DND-41 (cell line): Measurements from ENCODE around the gene MARCHF6.
"Not testable (repeated sequence)": the region's sequence is repeated elsewhere in the genome, so short reads cannot be mapped to it uniquely, and the experiment has no call there.

Source experiments
- ATAC-seq: fragments of 200-7000 bp; cut with Tn5 transposase; 3 replicates; pipeline ENCODE4 v1.9.1; 2021; ENCODE audit warnings: low read depth; ENCODE audit not compliant: insufficient read depth
- DNase-seq: peaks from one replicate; pipeline ENCODE4 v3.0.0-alpha.2; 2020
- H2AFZ ChIP-seq: 2 replicates; pipeline ENCODE4 v1.6.0; 2012; ENCODE audit warnings: low read depth, low read length
- H3K27ac ChIP-seq: 2 replicates; pipeline ENCODE4 v1.5.1; 2012; ENCODE audit warnings: low read length, inconsistent platforms
- H3K27me3 ChIP-seq: fragments of 200-600 bp; sonication (generic); 2 replicates; pipeline ENCODE4 v1.6.0; 2012; ENCODE audit warnings: low read length, mild to moderate bottlenecking, inconsistent platforms; ENCODE audit not compliant: insufficient read depth, poor library complexity
- H3K36me3 ChIP-seq: 2 replicates; pipeline ENCODE4 v1.5.1; 2012; ENCODE audit warnings: low read length, inconsistent platforms; ENCODE audit not compliant: insufficient read depth
- H3K4me1 ChIP-seq: 2 replicates; pipeline ENCODE4 v1.5.1; 2012; ENCODE audit warnings: mild to moderate bottlenecking, low read length; ENCODE audit not compliant: insufficient read depth
- H3K4me2 ChIP-seq: 2 replicates; pipeline ENCODE4 v1.6.0; 2012; ENCODE audit warnings: mild to moderate bottlenecking, moderate library complexity, low read length, inconsistent platforms; ENCODE audit not compliant: insufficient read depth
- H3K4me3 ChIP-seq, 2 experiments: fragments of 200-600 bp in 1 of 2; shearing (Covaris generic) in 1 of 2; 2 replicates each; pipeline ENCODE4 v1.5.1; 2012 to 2016; ENCODE audit warnings: inconsistent platforms in 2 of 2, low read length in 2 of 2, mild to moderate bottlenecking in 2 of 2, low read depth in 1 of 2, moderate library complexity in 1 of 2
- H3K79me2 ChIP-seq: 2 replicates; pipeline ENCODE4 v1.6.0; 2012; ENCODE audit warnings: low read length, inconsistent platforms; ENCODE audit not compliant: insufficient read depth
- H3K9ac ChIP-seq: 2 replicates; pipeline ENCODE4 v1.6.0; 2012; ENCODE audit warnings: low read depth, mild to moderate bottlenecking, inconsistent platforms, low read length, moderate library complexity
- H3K9me3 ChIP-seq: 2 replicates; pipeline ENCODE4 v1.5.1; 2012; ENCODE audit warnings: low read length, moderate library complexity, mild to moderate bottlenecking, inconsistent platforms; ENCODE audit not compliant: insufficient read depth, severe bottlenecking
- H4K20me1 ChIP-seq: 2 replicates; pipeline ENCODE4 v1.6.0; 2012; ENCODE audit warnings: low read length; ENCODE audit not compliant: insufficient read depth
- CTCF ChIP-seq: IDR thresholded peaks from 2 replicates; pipeline ENCODE4 v1.5.1; 2012; ENCODE audit warnings: borderline replicate concordance, low read length, moderate library complexity, mild to moderate bottlenecking; ENCODE audit not compliant: poor library complexity, severe bottlenecking; ENCODE audit errors: extremely low read depth
- EZH2 ChIP-seq: IDR thresholded peaks from 3 replicates; pipeline ENCODE4 v1.6.1; 2012; ENCODE audit warnings: borderline replicate concordance, low read depth, mild to moderate bottlenecking, moderate library complexity, low read length, inconsistent platforms; ENCODE audit not compliant: severe bottlenecking

Gene MARCHF6

GRCh38 chr5:10387690-10388089, 34.2 kb downstream of the MARCHF6 start:
- H3K27ac ChIP-seq = no peak overlapping the region
- no peak overlapping the region for H3K4me3 ChIP-seq
- no peak for TF ChIP-seq CTCF
- TF ChIP-seq EZH2 = no peak
- no peak for DNase-seq
- H4K20me1 ChIP-seq = peaks cover 4% of the 10 kb centered on the region; the same call in 1 of the 2 replicates
- H3K4me2 ChIP-seq = no peak overlapping the region
- H2AFZ ChIP-seq = no peak overlapping the region
- H3K27me3 ChIP-seq = no peaks in the 10 kb centered on the region
- peaks cover 39% of the 10 kb centered on the region for H3K79me2 ChIP-seq
- no peak for ATAC-seq
- H3K9ac ChIP-seq = no peak overlapping the region
- no peaks in the 10 kb centered on the region for H3K9me3 ChIP-seq
- H3K36me3 ChIP-seq = peaks cover 85% of the 10 kb centered on the region
- H3K4me1 ChIP-seq = no peaks in the 10 kb centered on the region

- Histone ChIP-seq H3K27me3 (no peaks in the 10 kb centered on the region), H4K20me1 (no peaks in the 10 kb centered on the region), H3K4me3 (no peak overlapping the region), H3K4me2 (no peak overlapping the region), H3K79me2 (peaks cover 17% of the 10 kb centered on the region), H2AFZ (no peak overlapping the region), H3K36me3 (peaks cover 93% of the 10 kb centered on the region), H3K27ac (no peak overlapping the region), H3K9me3 (no peaks in the 10 kb centered on the region), H3K9ac (no peak overlapping the region), H3K4me1 (no peaks in the 10 kb centered on the region)
- ATAC-seq = no peak
- no peak for TF ChIP-seq EZH2
- TF ChIP-seq CTCF = no peak
- no peak for DNase-seq
Observed at GRCh38 chr5:10391130-10391529, 37.6 kb downstream of the MARCHF6 start.

- not testable (repeated sequence) for DNase-seq, H3K4me3 ChIP-seq, H3K27me3 ChIP-seq, H3K27ac ChIP-seq, H3K4me2 ChIP-seq, H3K9me3 ChIP-seq, H3K79me2 ChIP-seq, H2AFZ ChIP-seq, H3K4me1 ChIP-seq, H4K20me1 ChIP-seq, ATAC-seq, H3K9ac ChIP-seq
- H3K36me3 ChIP-seq = peaks cover 94% of the 10 kb centered on the region
Observed at GRCh38 chr5:10392567-10393328, 39.3 kb downstream of the MARCHF6 start.

GRCh38 chr5:10393491-10393890, 40.0 kb downstream of the MARCHF6 start:
- H3K9ac ChIP-seq = no peak overlapping the region
- H3K36me3 ChIP-seq = peaks cover 92% of the 10 kb centered on the region
- no peak overlapping the region for H3K4me2 ChIP-seq
- TF ChIP-seq EZH2 (no peak), CTCF (no peak)
- ATAC-seq = no peak
- H3K79me2 ChIP-seq = peaks cover 6% of the 10 kb centered on the region; the same call in 1 of the 2 replicates
- H3K27ac ChIP-seq = no peak overlapping the region
- no peak for DNase-seq
- no peaks in the 10 kb centered on the region for H4K20me1 ChIP-seq
- H3K9me3 ChIP-seq = no peaks in the 10 kb centered on the region
- no peak overlapping the region for H2AFZ ChIP-seq
- H3K4me1 ChIP-seq = no peaks in the 10 kb centered on the region
- no peaks in the 10 kb centered on the region for H3K27me3 ChIP-seq
- no peak overlapping the region for H3K4me3 ChIP-seq
